HG03095 (cell line): ENCODE data around the gene NEK7.

Source experiments
- ATAC-seq: cut with Tn5 transposase; IDR thresholded peaks from one replicate; pipeline ENCODE4 v1.9.1; 2021; ENCODE audit warnings: moderate library complexity; ENCODE audit not compliant: unreplicated experiment

Gene NEK7

GRCh38 chr1:198246337-198246736 is 89.5 kb downstream of the NEK7 start:
- no peak for ATAC-seq

GRCh38 chr1:198253259-198253658 is 96.5 kb downstream of the NEK7 start:
- peak; percentile 87 for ATAC-seq

- peak; percentile 97 for ATAC-seq
Observed at GRCh38 chr1:198253668-198254067, 96.9 kb downstream of the NEK7 start.

GRCh38 chr1:198254521-198254920 is 97.7 kb downstream of the NEK7 start:
- ATAC-seq: no peak

- ATAC-seq: no peak
Observed at GRCh38 chr1:198254948-198255347, 98.2 kb downstream of the NEK7 start.

GRCh38 chr1:198255784-198256183 is 99.0 kb downstream of the NEK7 start:
- no peak for ATAC-seq

- ATAC-seq: peak; percentile 52
Observed at GRCh38 chr1:198258491-198258890, 101.7 kb downstream of the NEK7 start.

- ATAC-seq: no peak
Observed at GRCh38 chr1:198259333-198260074, 102.7 kb downstream of the NEK7 start.

- ATAC-seq: no peak
Observed at GRCh38 chr1:198261886-198262285, 105.1 kb downstream of the NEK7 start.

GRCh38 chr1:198263186-198263585 is 106.4 kb downstream of the NEK7 start:
- no peak for ATAC-seq

- ATAC-seq: no peak
Observed at GRCh38 chr1:198264282-198264681, 107.5 kb downstream of the NEK7 start.

GRCh38 chr1:198265073-198265661 is 108.4 kb downstream of the NEK7 start:
- no peak for ATAC-seq

GRCh38 chr1:198267056-198267455 is 110.3 kb downstream of the NEK7 start:
- ATAC-seq: no peak

GRCh38 chr1:198267921-198268320 is 111.1 kb downstream of the NEK7 start:
- ATAC-seq: no peak

GRCh38 chr1:198268784-198269645 is 112.2 kb downstream of the NEK7 start:
- no peak for ATAC-seq

GRCh38 chr1:198269646-198269940 is 112.8 kb downstream of the NEK7 start:
- no peak for ATAC-seq

GRCh38 chr1:198270273-198270828 is 113.6 kb downstream of the NEK7 start:
- no peak for ATAC-seq

- no peak for ATAC-seq
Observed at GRCh38 chr1:198271467-198271866, 114.7 kb downstream of the NEK7 start.

GRCh38 chr1:198272492-198272891 is 115.7 kb downstream of the NEK7 start:
- ATAC-seq: no peak

- no peak for ATAC-seq
Observed at GRCh38 chr1:198273748-198274295, 117.0 kb downstream of the NEK7 start.

GRCh38 chr1:198275597-198275996 is 118.8 kb downstream of the NEK7 start:
- no peak for ATAC-seq
